GM18867 (cell line): ENCODE measurements around the gene KRTAP3-2.

Source experiments
- ATAC-seq: cut with Tn5 transposase; IDR thresholded peaks from one replicate; pipeline ENCODE4 v1.9.1; 2021; ENCODE audit warnings: mild to moderate bottlenecking, moderate library complexity; ENCODE audit not compliant: unreplicated experiment

KRTAP3-2 gene

GRCh38 chr17:40974366-40974765 is 25.3 kb downstream of the KRTAP3-2 start:
- no peak for ATAC-seq

GRCh38 chr17:40967582-40967981 is 32.1 kb downstream of the KRTAP3-2 start:
- no peak for ATAC-seq

GRCh38 chr17:40966848-40967247 is 32.9 kb downstream of the KRTAP3-2 start, which contains the start of gene KRT39:
KRT39 (minus strand) TSS chr17:40966948; CDS start chr17:40966856, 92 bp downstream.
- ATAC-seq, result no peak

- ATAC-seq, result no peak
Observed at GRCh38 chr17:40963838-40964237, 35.9 kb downstream of the KRTAP3-2 start.

GRCh38 chr17:40962059-40962561 is 37.6 kb downstream of the KRTAP3-2 start:
- no peak for ATAC-seq

GRCh38 chr17:40961591-40961990 is 38.1 kb downstream of the KRTAP3-2 start:
- no peak for ATAC-seq

GRCh38 chr17:40960144-40960543 is 39.6 kb downstream of the KRTAP3-2 start:
- no peak for ATAC-seq

GRCh38 chr17:40958086-40958953 is 41.4 kb downstream of the KRTAP3-2 start:
- no peak for ATAC-seq

- no peak for ATAC-seq
Observed at GRCh38 chr17:40956401-40957254, 43.1 kb downstream of the KRTAP3-2 start.

- no peak for ATAC-seq
Observed at GRCh38 chr17:40953881-40954280, 45.8 kb downstream of the KRTAP3-2 start.

GRCh38 chr17:40952661-40953060 is 47.0 kb downstream of the KRTAP3-2 start:
- ATAC-seq, result no peak

- ATAC-seq, result no peak
Observed at GRCh38 chr17:40952154-40952553, 47.6 kb downstream of the KRTAP3-2 start.

GRCh38 chr17:40951011-40951622 is 48.6 kb downstream of the KRTAP3-2 start:
- ATAC-seq, result no peak

- ATAC-seq, result no peak
Observed at GRCh38 chr17:40950176-40950575, 49.5 kb downstream of the KRTAP3-2 start.

- ATAC-seq, result no peak
Observed at GRCh38 chr17:40949418-40949817, 50.3 kb downstream of the KRTAP3-2 start.
